Measurements from ENCODE around the gene GBP2. TPM values are rescaled to one million over a fixed set of nuclear protein-coding genes. Genes with fewer than 3 reads are reported as not detected.

GBP2 gene
- total RNA-seq, 1 experiment from 2014 or later, result 3.0 TPM

DNA sequence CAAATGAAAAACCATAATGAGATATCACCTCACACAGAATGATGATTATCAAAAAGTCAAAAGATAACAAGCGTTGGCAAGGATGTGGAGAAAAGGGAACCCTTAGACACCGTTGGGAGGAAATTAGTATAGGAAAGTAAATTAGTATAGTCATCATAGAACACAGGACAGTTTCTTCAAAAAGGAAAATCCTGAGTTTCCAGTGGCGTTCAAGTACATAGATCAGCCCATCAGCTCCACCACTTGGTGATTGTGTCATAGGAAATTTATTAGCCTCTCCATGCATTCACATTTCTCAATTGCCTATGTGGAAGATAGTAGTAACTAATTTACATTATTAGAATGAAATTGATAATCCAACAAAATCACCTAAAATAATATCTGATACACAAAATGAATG, 20.8 kb upstream of the GBP2 start:
- in situ Hi-C loops (cut with HindIII; ENCODE audit: low pct_unique_long_range_greater_than_20kb, low sequenced_read_pairs), result no loop called here
- ChIA-PET CTCF (no interaction called here), POLR2A (no interaction called here)
- H3K36me3 ChIP-seq (ENCODE audit: control insufficient read depth, insufficient read depth, low read length), result no peaks in the 10 kb centered on the region
- H3K27ac ChIP-seq (ENCODE audit: low read length), result no peak overlapping the region
- no peak overlapping the region for H3K4me3 ChIP-seq (ENCODE audit: low read depth in 2 of 2, low read length in 2 of 2)
- no peak for DNase-seq (ENCODE audit: low read depth, low spot score)
- H3K4me1 ChIP-seq (ENCODE audit: control insufficient read depth, insufficient read depth, low read length), result no peaks in the 10 kb centered on the region
- intact Hi-C loops (cut with micrococcal nuclease; ENCODE audit: unreplicated experiment), result no loop called here
- no TSS peak for BruUV-seq (replicated peaks)
- no peak for ATAC-seq
- TF ChIP-seq REST (IDR thresholded peaks at IDR 0.05; ENCODE audit: insufficient read depth in 1 of 2, low read depth in 2 of 2, low read length in 1 of 2) (no peak), CTCF (IDR thresholded peaks at IDR 0.05) (no peak), TCF7L2 (IDR thresholded peaks at IDR 0.05; ENCODE audit: low read depth, low read length) (no peak), POLR2AphosphoS5 (IDR thresholded peaks at IDR 0.05; ENCODE audit: low read depth, low read length) (no peak), SIN3A (IDR thresholded peaks at IDR 0.05; ENCODE audit: borderline replicate concordance, insufficient read depth, low read depth, low read length) (no peak)
- no peaks in the 10 kb centered on the region for H3K9me3 ChIP-seq (ENCODE audit: control insufficient read depth, insufficient read depth, low read depth, low read length)
- H3K27me3 ChIP-seq (ENCODE audit: control insufficient read depth, insufficient read depth, low read length), result no peaks in the 10 kb centered on the region

DNA sequence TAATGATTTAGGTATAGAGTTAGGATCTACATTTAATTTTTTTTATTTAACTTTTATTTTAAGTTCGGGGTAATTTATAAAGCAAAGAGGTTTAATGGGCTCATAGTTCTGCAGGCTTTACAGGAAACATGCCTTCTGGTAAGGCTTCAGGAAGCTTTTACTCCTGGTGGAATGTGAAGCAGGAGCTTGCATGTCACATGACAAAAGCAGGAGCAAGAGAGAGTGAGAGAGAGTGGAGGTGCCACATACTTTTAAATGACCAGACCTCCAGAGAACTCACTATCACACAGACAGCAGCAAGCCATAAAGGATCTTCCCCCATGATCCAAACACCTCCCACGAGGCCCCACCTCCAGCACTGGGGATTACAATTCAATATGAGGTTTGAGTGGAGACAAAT, 17.6 kb upstream of the GBP2 start:
- POLR2A ChIA-PET, result no interaction called here

More for the DNA sequence above, 17.6 kb upstream of the GBP2 start:
- no TSS peak for BruUV-seq (replicated peaks)
- H3K4me3 ChIP-seq (ENCODE audit: low read depth in 2 of 2, low read length in 2 of 2), result no peak overlapping the region
- H3K27me3 ChIP-seq (ENCODE audit: control insufficient read depth, insufficient read depth, low read length), result no peaks in the 10 kb centered on the region
- DNase-seq (ENCODE audit: low read depth, low spot score) (no peak), ATAC-seq (no peak)
- no peak overlapping the region for H3K27ac ChIP-seq (ENCODE audit: low read length)
- no peaks in the 10 kb centered on the region for H3K4me1 ChIP-seq (ENCODE audit: control insufficient read depth, insufficient read depth, low read length)
- in situ Hi-C loops (cut with HindIII; ENCODE audit: low pct_unique_long_range_greater_than_20kb, low sequenced_read_pairs), result no loop called here
- H3K36me3 ChIP-seq (ENCODE audit: control insufficient read depth, insufficient read depth, low read length), result no peaks in the 10 kb centered on the region
- no peak for TF ChIP-seq CTCF (IDR thresholded peaks at IDR 0.05)
- no peak for TF ChIP-seq REST (IDR thresholded peaks at IDR 0.05; ENCODE audit: insufficient read depth in 1 of 2, low read depth in 2 of 2, low read length in 1 of 2)
- TF ChIP-seq POLR2AphosphoS5 (IDR thresholded peaks at IDR 0.05; ENCODE audit: low read depth, low read length), result no peak
- TF ChIP-seq SIN3A (IDR thresholded peaks at IDR 0.05; ENCODE audit: borderline replicate concordance, insufficient read depth, low read depth, low read length), result no peak
- TF ChIP-seq TCF7L2 (IDR thresholded peaks at IDR 0.05; ENCODE audit: low read depth, low read length), result no peak
- intact Hi-C loops (cut with micrococcal nuclease; ENCODE audit: unreplicated experiment), result no loop called here
- CTCF ChIA-PET, result no interaction called here
- H3K9me3 ChIP-seq (ENCODE audit: control insufficient read depth, insufficient read depth, low read depth, low read length), result no peaks in the 10 kb centered on the region

Measured in Panc1 (cell line).